SJCRH30 (cell line): Measurements from ENCODE around the gene FOXL2NB. TPM values are rescaled to one million over a fixed set of nuclear protein-coding genes. Genes with fewer than 3 reads are reported as not detected.

Source experiments
- DNase-seq, 2 experiments: peaks; one replicate each; pipeline ENCODE4 v3.0.0-alpha.2; 2015 to 2020
- H3K27ac ChIP-seq: fragments of 250-450 bp; sonication (Bioruptor Pico); 2 replicates; pipeline ENCODE4 v1.5.1; 2020; ENCODE audit warnings: mild to moderate bottlenecking, moderate library complexity
- H3K27me3 ChIP-seq: fragments of 250-450 bp; sonication (Bioruptor Pico); 2 replicates; pipeline ENCODE4 v1.5.1; 2020; ENCODE audit warnings: mild to moderate bottlenecking, moderate library complexity
- H3K36me3 ChIP-seq: fragments of 250-450 bp; sonication (Bioruptor Pico); 2 replicates; pipeline ENCODE4 v1.5.1; 2020; ENCODE audit warnings: mild to moderate bottlenecking, moderate library complexity
- H3K4me1 ChIP-seq: fragments of 250-450 bp; sonication (Bioruptor Pico); 2 replicates; pipeline ENCODE4 v1.5.1; 2020; ENCODE audit warnings: mild to moderate bottlenecking, moderate library complexity
- H3K4me3 ChIP-seq: fragments of 250-450 bp; sonication (Bioruptor Pico); 2 replicates; pipeline ENCODE4 v1.5.1; 2020; ENCODE audit warnings: mild to moderate bottlenecking, moderate library complexity
- H3K9me3 ChIP-seq: fragments of 250-450 bp; sonication (Bioruptor Pico); replicated peaks from 2 replicates; pipeline ENCODE4 v1.5.1; 2020; ENCODE audit warnings: mild to moderate bottlenecking, moderate library complexity
- total RNA-seq: library from RNA; depleted of rRNA; stranded (reverse); fragments of >200 nt; shearing (Covaris generic); gene quantifications from 2 replicates; pipeline ENCODE4 v1.2.3, GENCODE V29; 2014

The FOXL2NB gene
- total RNA-seq, 1 experiment from 2014 or later, result 0.34 TPM

DNA sequence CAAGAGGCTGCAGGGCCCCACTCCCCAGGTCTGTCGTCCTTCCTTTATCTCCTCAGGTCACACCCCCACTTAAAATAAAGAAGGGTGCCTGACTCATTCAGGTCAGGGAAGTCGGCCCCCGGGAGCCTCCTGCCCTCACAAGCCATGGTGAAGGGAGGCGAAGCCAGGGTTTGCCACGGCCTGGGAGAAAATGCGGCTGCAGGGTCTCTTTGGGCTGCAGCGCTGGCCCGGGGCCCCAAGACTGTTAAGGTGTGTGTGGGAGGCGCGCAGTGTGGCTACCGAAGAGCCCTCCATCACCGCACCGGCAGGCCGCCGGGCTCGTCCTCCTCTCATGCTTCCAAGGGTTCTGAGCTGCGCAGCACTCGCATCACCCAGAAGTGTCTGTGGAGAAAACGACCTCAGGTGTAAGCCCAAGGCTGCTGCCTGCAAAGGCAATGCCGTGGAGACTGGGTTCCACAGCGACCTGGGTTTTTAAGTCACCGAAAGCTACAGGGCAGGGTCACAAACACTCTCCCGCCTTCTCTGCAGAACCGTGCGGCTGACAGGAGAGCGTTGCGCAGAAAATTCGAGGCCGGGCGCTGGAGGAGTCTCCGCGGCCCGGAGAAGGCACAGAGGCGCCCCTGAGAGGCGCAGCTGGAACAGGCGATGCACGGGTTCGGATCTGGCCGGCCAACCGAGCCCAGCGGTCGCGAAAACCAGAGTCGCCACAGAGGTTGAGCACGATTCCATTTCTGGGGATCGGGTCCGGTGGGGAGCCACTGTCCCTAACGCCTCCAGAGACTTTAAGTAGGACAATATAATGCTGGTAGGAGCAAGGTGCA, 8.8 kb upstream of the FOXL2NB start:
- Histone ChIP-seq H3K9me3 (no peaks in the 10 kb centered on the region), H3K27ac (no peak overlapping the region), H3K4me3 (no peak overlapping the region), H3K4me1 (no peaks in the 10 kb centered on the region), H3K36me3 (no peaks in the 10 kb centered on the region), H3K27me3 (no peaks in the 10 kb centered on the region)
- DNase-seq, result no peak

DNA sequence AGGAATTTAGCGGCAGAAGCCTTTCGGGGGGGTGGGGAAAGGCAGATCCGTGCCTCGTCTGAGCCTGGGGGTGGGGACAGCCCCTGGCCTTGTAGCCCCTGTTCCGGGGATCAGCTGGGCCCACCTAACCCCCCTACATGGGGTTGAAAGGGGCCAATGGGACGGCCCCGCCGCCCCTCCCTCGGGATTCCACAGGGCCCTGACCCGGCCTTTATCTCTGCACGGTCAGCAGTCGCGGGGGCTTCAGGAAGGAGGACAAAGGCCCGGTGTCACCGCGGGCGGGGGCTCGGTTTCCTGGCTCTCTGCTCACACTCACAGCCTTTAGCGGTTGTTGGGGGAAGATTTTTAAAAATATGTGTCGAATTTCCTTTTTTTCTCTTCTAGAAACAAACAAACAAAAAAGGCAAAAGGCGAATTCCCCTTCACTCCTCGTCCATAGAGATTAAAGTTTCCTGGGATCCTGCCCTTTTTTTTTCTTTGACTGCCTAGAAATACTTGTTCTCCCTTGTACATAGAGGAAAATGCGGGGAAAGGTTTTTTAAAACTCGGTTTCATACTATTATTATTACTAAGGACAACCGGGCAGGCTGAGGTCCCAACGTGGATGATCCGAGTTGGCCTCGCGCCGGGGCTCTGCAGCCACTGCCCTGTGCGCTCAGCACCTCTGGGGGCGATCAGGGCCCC, 8.0 kb upstream of the FOXL2NB start:
- H3K27ac ChIP-seq, result no peak overlapping the region
- no peak overlapping the region for H3K4me3 ChIP-seq
- H3K27me3 ChIP-seq, result no peaks in the 10 kb centered on the region
- H3K9me3 ChIP-seq, result no peaks in the 10 kb centered on the region
- DNase-seq, result no peak
- H3K36me3 ChIP-seq, result no peaks in the 10 kb centered on the region
- H3K4me1 ChIP-seq, result no peaks in the 10 kb centered on the region

DNA sequence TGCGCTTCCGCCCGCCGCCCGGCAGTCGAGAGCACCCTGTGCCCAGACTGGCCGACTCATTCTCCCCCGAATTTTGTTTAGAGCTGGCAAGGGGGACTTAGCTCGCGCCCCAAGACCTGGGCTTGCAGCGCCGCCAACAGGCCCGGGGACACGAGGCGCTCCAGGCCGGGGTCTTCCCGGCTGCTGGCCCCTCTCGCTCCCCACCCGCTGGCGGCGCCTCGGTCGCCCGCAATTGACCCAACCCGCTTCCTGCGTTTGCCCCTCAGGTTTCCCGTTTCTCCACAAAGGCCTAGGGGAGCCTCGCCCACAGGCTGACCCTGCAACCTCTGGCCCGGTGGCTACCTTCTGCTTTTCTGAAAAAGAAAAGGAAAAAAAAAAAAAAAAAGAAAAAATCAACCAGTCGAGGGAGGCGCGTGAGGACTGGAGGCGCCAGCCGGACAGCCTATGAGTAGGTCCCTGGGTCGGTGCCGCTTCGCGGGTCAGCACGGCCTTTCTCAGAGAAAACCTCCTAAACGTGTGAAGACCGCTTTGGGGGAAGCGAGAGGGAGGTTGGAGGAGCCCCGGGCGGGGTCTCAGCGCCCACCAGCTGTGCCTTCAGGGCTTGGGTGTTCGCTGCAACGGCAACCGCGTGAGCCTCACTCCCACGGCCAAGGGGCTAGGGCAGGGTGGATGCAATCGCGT, 7.3 kb upstream of the FOXL2NB start:
- Histone ChIP-seq H3K9me3 (no peaks in the 10 kb centered on the region), H3K27me3 (no peaks in the 10 kb centered on the region), H3K27ac (no peak overlapping the region), H3K4me1 (no peaks in the 10 kb centered on the region), H3K4me3 (no peak overlapping the region), H3K36me3 (no peaks in the 10 kb centered on the region)
- DNase-seq, result no peak

DNA sequence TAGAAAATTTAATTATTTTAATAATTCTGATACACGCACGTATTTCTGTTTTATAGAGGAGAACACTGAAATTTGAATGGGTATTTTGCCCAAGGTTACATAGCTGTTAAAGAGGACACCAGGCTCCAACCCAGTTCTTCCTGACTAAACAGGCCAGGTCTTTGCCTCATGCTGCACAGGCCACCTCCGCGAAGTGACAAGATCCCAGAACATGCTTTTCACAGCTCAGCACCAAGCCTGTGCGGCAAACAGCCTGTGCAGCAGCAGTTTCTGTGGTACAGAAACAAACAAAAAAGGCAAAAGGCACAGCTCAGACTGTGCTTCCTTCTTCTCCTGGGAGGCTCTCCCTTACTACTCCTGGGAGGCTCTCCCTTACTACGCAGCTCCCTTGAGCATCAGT, 6.6 kb upstream of the FOXL2NB start:
- no peak overlapping the region for H3K4me3 ChIP-seq
- H3K27me3 ChIP-seq, result no peaks in the 10 kb centered on the region
- no peaks in the 10 kb centered on the region for H3K4me1 ChIP-seq
- DNase-seq, result no peak
- no peaks in the 10 kb centered on the region for H3K36me3 ChIP-seq
- no peak overlapping the region for H3K27ac ChIP-seq
- H3K9me3 ChIP-seq, result no peaks in the 10 kb centered on the region

DNA sequence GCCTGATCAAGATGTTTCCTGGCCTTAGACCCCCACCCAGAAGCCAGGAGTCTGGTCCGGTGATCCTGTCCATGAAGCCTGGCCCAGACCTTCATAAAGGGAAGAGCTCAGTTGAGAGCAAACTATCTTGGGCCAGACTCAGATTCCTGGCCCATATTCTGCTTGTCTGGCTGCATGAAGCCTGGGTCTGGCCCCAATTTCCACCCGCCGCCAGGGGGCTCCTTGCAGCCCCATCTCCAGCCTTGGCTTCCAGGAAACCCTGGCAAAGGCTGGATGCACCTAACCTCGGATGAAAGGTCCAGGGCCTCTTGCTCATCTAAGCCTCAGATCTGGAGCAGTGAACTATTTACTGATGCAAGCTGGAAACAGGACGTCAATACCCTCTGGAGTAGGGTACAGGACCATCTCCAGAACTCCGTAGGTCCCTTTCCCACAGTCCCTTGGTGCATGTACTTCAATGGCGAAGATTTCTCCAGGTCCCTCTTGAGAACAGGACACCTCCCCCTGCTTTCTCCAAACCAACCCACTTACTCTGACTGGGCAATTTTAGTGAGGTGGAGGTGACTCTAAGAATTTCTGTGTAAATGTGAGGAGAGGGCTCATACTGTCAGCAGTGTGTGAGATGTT, 5.6 kb upstream of the FOXL2NB start:
- no peaks in the 10 kb centered on the region for H3K9me3 ChIP-seq
- no peak overlapping the region for H3K4me3 ChIP-seq
- H3K4me1 ChIP-seq, result no peaks in the 10 kb centered on the region
- no peaks in the 10 kb centered on the region for H3K36me3 ChIP-seq
- DNase-seq, result peak in 1 of 2 experiments; percentile 28
- H3K27ac ChIP-seq, result no peak overlapping the region
- no peaks in the 10 kb centered on the region for H3K27me3 ChIP-seq

DNA sequence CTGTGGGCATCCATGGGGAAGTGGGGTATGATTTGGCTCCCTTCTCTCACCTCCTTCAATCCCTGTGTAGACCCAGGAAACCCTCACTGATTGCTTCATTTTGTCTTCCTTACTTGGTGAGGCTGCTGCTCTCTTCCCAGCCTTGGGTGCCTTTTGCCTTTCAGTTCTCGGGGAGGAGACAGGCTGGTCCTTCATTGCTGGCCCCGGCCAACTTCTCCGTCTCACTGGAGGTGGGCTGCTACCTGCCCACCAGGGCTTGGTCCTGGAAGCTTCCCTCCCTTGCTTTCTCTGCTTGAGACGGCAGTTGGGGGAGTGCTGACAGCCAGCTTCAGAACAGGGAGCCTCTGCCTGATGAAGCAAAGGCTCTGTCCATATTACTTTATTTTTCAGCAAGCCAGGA, 4.7 kb upstream of the FOXL2NB start:
- Histone ChIP-seq H3K4me3 (no peak overlapping the region), H3K27ac (no peak overlapping the region), H3K27me3 (no peaks in the 10 kb centered on the region), H3K36me3 (no peaks in the 10 kb centered on the region), H3K9me3 (no peaks in the 10 kb centered on the region), H3K4me1 (no peaks in the 10 kb centered on the region)
- no peak for DNase-seq

DNA sequence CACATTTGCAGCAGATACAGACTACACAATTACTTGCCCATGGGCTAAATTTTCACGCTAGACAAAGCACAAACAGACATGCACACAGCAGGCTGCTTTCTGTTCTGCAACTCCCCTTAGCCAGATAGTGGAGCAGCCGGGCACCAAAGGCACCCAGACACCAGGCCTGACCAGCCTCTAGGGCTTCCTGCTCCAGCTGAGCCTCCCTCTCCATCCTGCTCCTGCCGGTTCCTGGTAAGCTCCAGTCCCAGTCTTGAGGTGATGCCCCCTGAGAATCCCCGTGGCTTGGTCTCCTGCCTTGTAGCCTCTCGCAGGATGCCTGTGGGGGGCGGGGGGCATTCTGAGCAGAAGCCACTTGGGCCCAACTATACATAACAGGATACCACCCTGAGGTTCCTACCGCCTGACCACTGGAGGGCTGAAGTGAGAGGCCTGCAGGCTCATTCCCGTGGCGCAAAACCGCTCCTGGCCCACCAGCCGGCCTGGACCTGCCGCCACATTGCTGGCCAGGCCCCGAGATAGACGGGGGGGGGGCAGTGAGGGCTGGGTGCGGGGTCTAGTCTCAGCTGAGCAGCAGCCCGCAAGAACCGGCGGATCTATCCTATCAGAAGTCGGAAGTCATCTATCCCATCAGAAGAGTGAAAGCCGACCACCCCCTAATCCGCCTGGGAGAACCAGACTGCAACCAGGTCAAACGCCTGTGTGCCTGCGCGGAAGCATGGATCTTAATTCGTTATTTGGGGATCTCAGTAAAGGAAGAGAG, 4.0 kb upstream of the FOXL2NB start:
- DNase-seq, result no peak
- no peaks in the 10 kb centered on the region for H3K27me3 ChIP-seq

DNA sequence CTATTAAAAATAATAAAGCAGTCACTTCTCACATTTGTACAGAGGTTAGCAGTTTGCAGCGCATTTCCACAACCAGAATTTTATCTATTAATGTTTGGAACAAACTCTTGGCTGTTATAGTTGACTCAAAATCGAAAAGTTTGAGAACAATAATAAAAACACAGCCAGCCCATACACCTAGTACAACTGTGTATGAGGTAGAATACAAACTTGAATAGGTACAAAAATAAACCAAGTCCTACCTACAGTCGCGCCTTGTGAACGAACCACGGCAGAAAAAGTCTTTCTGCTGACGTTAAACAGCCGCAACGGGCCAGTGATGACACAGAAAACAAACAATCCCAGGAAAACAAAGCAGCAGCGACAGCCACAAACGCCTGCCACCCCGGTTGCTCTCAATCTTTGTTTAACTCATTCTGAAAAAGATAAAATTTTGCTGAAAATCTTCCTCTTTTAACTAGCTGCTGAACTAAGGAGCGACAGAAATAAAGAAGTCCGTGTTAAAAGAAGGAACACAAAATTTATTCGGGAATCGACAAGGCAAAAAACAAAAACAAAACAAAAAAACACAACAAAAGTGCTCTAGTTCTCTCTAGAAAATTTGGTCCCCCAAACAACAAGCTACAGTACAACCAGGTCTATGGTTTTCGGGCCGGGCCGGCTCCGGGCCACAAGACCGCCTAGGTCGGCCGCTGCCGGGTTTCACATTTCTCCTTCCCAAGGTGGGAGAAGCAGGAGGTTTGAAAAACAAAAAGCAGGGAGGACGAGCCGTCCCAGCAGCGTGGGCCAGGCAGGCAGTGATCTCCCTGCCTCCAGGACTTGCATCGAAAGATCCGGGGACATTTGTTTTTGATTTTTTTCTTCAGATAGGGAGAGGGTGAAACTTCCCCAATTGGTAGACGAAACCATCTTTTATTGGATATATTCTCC, 3.0 kb upstream of the FOXL2NB start:
- Histone ChIP-seq H3K36me3 (no peaks in the 10 kb centered on the region), H3K27me3 (no peaks in the 10 kb centered on the region), H3K4me1 (no peaks in the 10 kb centered on the region), H3K4me3 (no peak overlapping the region), H3K27ac (no peak overlapping the region), H3K9me3 (no peaks in the 10 kb centered on the region)
- DNase-seq, result no peak

More for the DNA sequence above, 4.0 kb upstream of the FOXL2NB start:
- H3K36me3 ChIP-seq, result no peaks in the 10 kb centered on the region
- no peak overlapping the region for H3K4me3 ChIP-seq
- no peaks in the 10 kb centered on the region for H3K4me1 ChIP-seq
- H3K9me3 ChIP-seq, result no peaks in the 10 kb centered on the region
- H3K27ac ChIP-seq, result no peak overlapping the region

DNA sequence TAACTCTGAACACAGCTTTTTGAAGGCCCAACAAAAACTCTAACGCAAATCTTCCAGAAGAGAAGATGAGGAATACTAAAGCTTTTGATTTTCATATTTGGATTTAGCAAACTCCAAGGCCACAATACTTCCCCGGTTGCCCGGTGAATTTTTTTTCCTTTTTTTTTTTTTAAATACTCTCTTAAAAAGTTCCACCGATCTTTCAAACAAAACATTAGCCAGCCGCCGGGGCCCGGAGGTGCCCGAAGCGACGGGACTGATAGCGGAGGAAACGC, 2.4 kb upstream of the FOXL2NB start:
- Histone ChIP-seq H3K36me3 (no peaks in the 10 kb centered on the region), H3K4me3 (no peak overlapping the region), H3K27ac (no peak overlapping the region), H3K9me3 (no peaks in the 10 kb centered on the region), H3K4me1 (no peaks in the 10 kb centered on the region), H3K27me3 (no peaks in the 10 kb centered on the region)
- DNase-seq, result no peak

DNA sequence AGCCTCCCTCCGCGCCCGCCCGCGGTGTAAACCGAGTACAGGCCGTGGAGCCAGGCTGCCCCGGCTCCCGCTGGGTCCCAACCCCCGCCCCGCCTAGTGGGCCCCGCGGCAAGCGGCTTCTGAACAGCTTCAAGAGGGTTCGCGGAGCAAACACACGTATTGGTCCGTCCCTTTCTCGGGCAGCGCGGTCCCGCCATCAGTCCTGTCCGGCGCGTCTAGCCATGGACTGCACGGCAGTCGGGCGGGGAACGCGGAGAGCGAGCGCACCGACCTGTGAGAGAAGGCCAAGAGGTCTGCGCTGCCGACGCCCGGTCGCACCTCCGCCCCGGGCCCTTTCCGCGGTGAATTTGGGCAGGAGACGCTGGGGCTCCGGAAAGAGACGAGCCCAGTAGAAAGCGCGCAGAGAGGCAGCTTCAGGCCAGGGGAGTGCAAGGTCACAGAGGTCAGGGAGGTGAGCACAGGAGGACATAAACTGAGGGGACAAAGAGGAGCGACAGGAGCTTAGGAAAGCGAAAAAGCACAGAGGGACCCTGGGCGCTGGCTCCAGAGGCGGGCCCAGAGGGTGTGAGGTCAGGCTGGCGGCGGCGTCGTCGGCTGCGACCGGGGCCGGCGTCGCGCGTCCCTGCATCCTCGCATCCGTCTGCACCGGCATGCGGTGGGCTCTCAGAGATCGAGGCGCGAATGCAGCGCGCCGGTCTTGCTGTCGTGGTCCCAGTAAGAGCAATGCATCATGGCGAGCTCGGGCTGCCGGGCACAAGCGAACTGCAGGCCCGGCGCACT, 1.9 kb upstream of the FOXL2NB start:
- H3K27ac ChIP-seq, result no peak overlapping the region
- no peaks in the 10 kb centered on the region for H3K36me3 ChIP-seq
- no peak overlapping the region for H3K4me3 ChIP-seq
- H3K9me3 ChIP-seq, result no peaks in the 10 kb centered on the region
- DNase-seq, result no peak
- H3K4me1 ChIP-seq, result no peaks in the 10 kb centered on the region
- H3K27me3 ChIP-seq, result no peaks in the 10 kb centered on the region

DNA sequence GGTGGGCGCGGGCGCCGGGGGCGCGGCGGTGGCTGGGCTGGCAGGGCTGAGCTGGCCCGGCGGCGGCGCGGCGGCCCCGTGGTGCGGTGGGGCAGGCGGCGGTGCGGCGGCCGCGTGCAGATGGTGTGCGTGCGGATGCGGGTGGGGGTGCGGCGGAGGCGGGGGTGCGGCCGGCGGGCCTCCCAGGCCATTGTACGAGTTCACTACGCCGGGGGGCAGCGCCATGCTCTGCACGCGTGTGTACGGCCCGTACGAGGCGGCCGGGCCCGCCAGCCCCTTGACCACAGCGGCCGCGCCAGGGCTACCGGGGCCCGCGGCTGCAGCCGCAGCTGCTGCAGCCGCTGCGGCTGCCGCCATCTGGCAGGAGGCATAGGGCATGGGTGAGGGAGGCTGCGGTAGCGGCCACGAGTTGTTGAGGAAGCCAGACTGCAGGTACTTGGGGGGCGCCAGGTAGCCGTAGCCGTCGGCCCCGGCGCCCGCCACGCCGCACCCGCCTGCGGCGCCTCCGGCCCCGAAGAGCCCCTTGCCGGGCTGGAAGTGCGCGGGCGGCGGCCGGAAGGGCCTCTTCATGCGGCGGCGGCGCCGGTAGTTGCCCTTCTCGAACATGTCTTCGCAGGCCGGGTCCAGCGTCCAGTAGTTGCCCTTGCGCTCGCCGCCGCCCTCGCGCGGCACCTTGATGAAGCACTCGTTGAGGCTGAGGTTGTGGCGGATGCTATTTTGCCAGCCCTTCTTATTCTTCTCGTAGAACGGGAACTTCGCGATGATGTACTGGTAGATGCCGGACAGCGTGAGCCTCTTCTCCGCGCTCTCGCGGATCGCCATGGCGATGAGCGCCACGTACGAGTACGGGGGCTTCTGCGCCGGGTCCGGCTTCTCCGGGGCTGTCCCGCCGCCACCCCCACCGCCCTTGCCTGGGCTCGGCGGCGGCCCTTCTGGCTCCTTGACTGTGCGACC, 1.0 kb upstream of the FOXL2NB start:
- H3K4me1 ChIP-seq, result no peaks in the 10 kb centered on the region
- H3K4me3 ChIP-seq, result peak overlapping the region; percentile 53
- no peak overlapping the region for H3K27ac ChIP-seq
- DNase-seq, result no peak
- H3K27me3 ChIP-seq, result no peaks in the 10 kb centered on the region
- no peaks in the 10 kb centered on the region for H3K36me3 ChIP-seq
- H3K9me3 ChIP-seq, result no peaks in the 10 kb centered on the region

DNA sequence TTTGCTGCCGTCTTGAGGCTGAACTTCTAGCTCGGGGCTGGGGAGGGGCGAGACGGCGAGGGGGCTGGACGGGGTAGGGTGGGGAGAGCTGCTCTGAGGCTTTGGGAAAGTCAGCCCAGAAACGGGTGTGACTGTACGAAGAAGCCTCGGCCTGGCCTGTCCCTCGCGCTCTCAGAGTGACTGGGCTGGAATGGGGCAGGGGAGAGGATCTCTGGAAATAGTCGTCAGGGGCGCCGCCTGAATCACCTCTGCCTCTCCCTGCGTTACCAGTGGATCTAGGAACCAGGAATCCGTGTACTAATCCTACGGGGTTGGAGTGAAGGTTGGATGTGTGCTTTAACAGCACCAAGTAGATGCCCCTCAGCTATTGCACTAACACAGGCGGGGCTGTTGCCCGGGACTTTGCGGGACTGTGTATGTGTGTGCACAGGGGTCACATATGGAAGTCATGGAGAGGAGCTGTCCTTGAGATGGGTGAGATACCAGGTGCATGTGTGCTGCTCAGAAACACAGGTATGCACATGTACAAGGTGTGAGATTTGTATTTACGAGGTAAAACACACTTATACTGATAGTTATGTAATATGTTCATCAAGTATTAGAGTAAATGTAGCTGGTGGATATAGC, 591 bp downstream of the FOXL2NB start:
- no peak overlapping the region for H3K27ac ChIP-seq
- DNase-seq, result peak in 1 of 2 experiments; percentile 12
- H3K36me3 ChIP-seq, result no peaks in the 10 kb centered on the region
- no peaks in the 10 kb centered on the region for H3K9me3 ChIP-seq
- peak overlapping the region; percentile 53 for H3K4me3 ChIP-seq
- no peaks in the 10 kb centered on the region for H3K4me1 ChIP-seq
- no peaks in the 10 kb centered on the region for H3K27me3 ChIP-seq
